ENCODE data around the gene PIP5KL1. TPM values are rescaled to one million over a fixed set of nuclear protein-coding genes. Genes with fewer than 3 reads are reported as not detected.

The PIP5KL1 gene
- total RNA-seq, 4 donors from 2014 or later, result 0.82 to 3.0 (median 1.3) TPM

GRCh38 chr9:127919253-127919815 is 11.2 kb downstream of the PIP5KL1 start:
- DNase-seq (ENCODE audit: low spot score) (peak; percentile 80), ATAC-seq (ENCODE audit: low FRiP score) (peak; percentile 76)
- TF ChIP-seq CTCF (IDR thresholded peaks at IDR 0.05), result no peak

- no peak for DNase-seq (ENCODE audit: low spot score)
- no peak for TF ChIP-seq CTCF (IDR thresholded peaks at IDR 0.05)
- no peak for ATAC-seq (ENCODE audit: low FRiP score)
Observed at GRCh38 chr9:127918183-127919107, 12.1 kb downstream of the PIP5KL1 start.

- ATAC-seq (ENCODE audit: low FRiP score), result no peak
Observed at GRCh38 chr9:127917603-127918002, 13.0 kb downstream of the PIP5KL1 start.

GRCh38 chr9:127916720-127917581 is 13.6 kb downstream of the PIP5KL1 start, which contains the start of gene ST6GALNAC4:
Gene ST6GALNAC4, minus strand, starts transcription at chr9:127917041. Its CDS starts 622 bp downstream, at chr9:127916419.
- ATAC-seq (ENCODE audit: low FRiP score) (peak; percentile 87), DNase-seq (ENCODE audit: low spot score) (peak; percentile 92)
- TF ChIP-seq CTCF (IDR thresholded peaks at IDR 0.05), result no peak

More at GRCh38 chr9:127917603-127918002, 13.0 kb downstream of the PIP5KL1 start:
- TF ChIP-seq CTCF (IDR thresholded peaks at IDR 0.05), result no peak
- DNase-seq (ENCODE audit: low spot score), result no peak

- ATAC-seq (ENCODE audit: low FRiP score) (no peak), DNase-seq (ENCODE audit: low spot score) (no peak)
- no peak for TF ChIP-seq CTCF (IDR thresholded peaks at IDR 0.05)
Observed at GRCh38 chr9:127915801-127916719, 14.5 kb downstream of the PIP5KL1 start.

- no peak for ATAC-seq (ENCODE audit: low FRiP score)
- no peak for TF ChIP-seq CTCF (IDR thresholded peaks at IDR 0.05)
Observed at GRCh38 chr9:127915325-127915752, 15.2 kb downstream of the PIP5KL1 start.

More at GRCh38 chr9:127915325-127915752, 15.2 kb downstream of the PIP5KL1 start:
- DNase-seq (ENCODE audit: low spot score), result no peak
